ENCODE data around the gene PLEKHG2.

PLEKHG2 gene

GRCh38 chr19:39386557-39386956 lies 25.9 kb upstream of the PLEKHG2 start:
- no peak for DNase-seq

- no peak for DNase-seq
These were observed 23.8 kb upstream of the PLEKHG2 start for GRCh38 chr19:39388657-39389056.

- DNase-seq, result no peak
These were observed 22.6 kb upstream of the PLEKHG2 start for GRCh38 chr19:39389631-39390414.

- no peak for DNase-seq
These were observed 22.1 kb upstream of the PLEKHG2 start for GRCh38 chr19:39390451-39390750.

- peak; percentile 100 for DNase-seq
These were observed 21.6 kb upstream of the PLEKHG2 start, which contains the start of the genes MED29 and PAF1 for GRCh38 chr19:39390751-39391437. TSS of gene MED29 (plus strand) at chr19:39391378. CDS start at chr19:39391423, 45 bp downstream. TSS of gene PAF1 (minus strand) at chr19:39391106. CDS start at chr19:39390864, 242 bp downstream.

GRCh38 chr19:39397360-39398296 lies 14.8 kb upstream of the PLEKHG2 start:
- DNase-seq, result peak; percentile 81

GRCh38 chr19:39398297-39398864 lies 14.1 kb upstream of the PLEKHG2 start:
- no peak for DNase-seq

GRCh38 chr19:39399668-39400050 lies 12.8 kb upstream of the PLEKHG2 start:
- DNase-seq, result no peak

GRCh38 chr19:39400061-39400460 lies 12.4 kb upstream of the PLEKHG2 start:
- DNase-seq, result no peak

- no peak for DNase-seq
These were observed 11.4 kb upstream of the PLEKHG2 start for GRCh38 chr19:39401070-39401548.

- no peak for DNase-seq
These were observed 10.7 kb upstream of the PLEKHG2 start for GRCh38 chr19:39401549-39402345.

GRCh38 chr19:39402346-39403300 lies 9.8 kb upstream of the PLEKHG2 start:
- DNase-seq, result peak; percentile 85

GRCh38 chr19:39403331-39404312 lies 8.8 kb upstream of the PLEKHG2 start:
- DNase-seq, result no peak

- no peak for DNase-seq
These were observed 7.1 kb upstream of the PLEKHG2 start for GRCh38 chr19:39405261-39405957.

- no peak for DNase-seq
These were observed 6.4 kb upstream of the PLEKHG2 start for GRCh38 chr19:39405958-39406655.

- peak; percentile 91 for DNase-seq
These were observed 5.6 kb upstream of the PLEKHG2 start, which contains the start of gene ZFP36 for GRCh38 chr19:39406656-39407409. TSS of gene ZFP36 (plus strand) at chr19:39406847. CDS start at chr19:39406905, 58 bp downstream.

- DNase-seq, result no peak
These were observed 5.1 kb upstream of the PLEKHG2 start for GRCh38 chr19:39407410-39407659.
